HepG2 (cell line): ENCODE results near the gene YIPF4. TPM values are rescaled to one million over a fixed set of nuclear protein-coding genes. Genes with fewer than 3 reads are reported as not detected.

Experiments used
- ATAC-seq: fragments of 200-7000 bp; cut with Tn5 transposase; 3 replicates; pipeline ENCODE4 v1.9.1; 2020; ENCODE audit warnings: mild to moderate bottlenecking, moderate library complexity
- BruUV-seq: library from RNA; stranded (reverse); fragments of 400-500 nt; replicated peaks from 2 replicates; lab custom pipeline; 2021; lab: Mats Ljungman, UMichigan
- CTCF ChIA-PET: fragments of 300-600 bp; formaldehyde crosslinking; extraction: SDS; loops from one replicate; lab custom pipeline; 2021; ENCODE audit warnings: low total read pairs, inconsistent platforms, low intra/inter-chr PET ratio; lab: Yijun Ruan, JAX
- POLR2A ChIA-PET: fragments of 350-600 bp; sonication (Branson Sonifier 250); formaldehyde crosslinking; loops from one replicate; lab custom pipeline; 2020; ENCODE audit warnings: antibody characterized with exemption, inconsistent platforms; lab: Yijun Ruan, JAX
- DNase-seq: peaks from one replicate; pipeline ENCODE4 v3.0.0-alpha.2; 2015; ENCODE audit warnings: low spot score
- FAIRE-seq: peaks from 3 replicates; lab custom pipeline; 2011; peaks lifted over from hg19 to GRCh38; lab: Jason Lieb, UNC
- H2AFZ ChIP-seq: one replicate; pipeline ENCODE4 v1.6.1; 2011; ENCODE audit warnings: low read length, inconsistent platforms
- H3K27ac ChIP-seq: fragments of 300-600 bp; 3 replicates; pipeline ENCODE4 v1.8.0; 2011; ENCODE audit warnings: mixed run types, mild to moderate bottlenecking, mixed read lengths, low read length, inconsistent platforms; ENCODE audit not compliant: insufficient read depth; ENCODE audit errors: extremely low read length
- H3K27me3 ChIP-seq, 2 experiments: fragments of 200-600 bp in 1 of 2; 2 replicates in 1 of 2; 3 replicates in 1 of 2; pipeline versions ENCODE4 v1.6.0 to v1.8.0; 2011; ENCODE audit warnings: low read length in 2 of 2, mild to moderate bottlenecking in 2 of 2, moderate library complexity in 2 of 2, inconsistent platforms in 1 of 2; ENCODE audit not compliant: insufficient read depth in 2 of 2, control insufficient read depth in 1 of 2
- H3K36me3 ChIP-seq, 2 experiments: fragments of 200-600 bp in 1 of 2; replicated peaks in 1 of 2; 2 replicates in 1 of 2; 3 replicates in 1 of 2; pipeline versions ENCODE4 v1.5.1 to v1.8.0; 2011; ENCODE audit warnings: low read length in 2 of 2, inconsistent platforms in 1 of 2; ENCODE audit not compliant: insufficient read depth in 2 of 2, control insufficient read depth in 1 of 2
- H3K4me1 ChIP-seq: 2 replicates; pipeline ENCODE4 v1.5.1; 2012; ENCODE audit warnings: low read length, inconsistent platforms; ENCODE audit not compliant: insufficient read depth
- H3K4me2 ChIP-seq: 2 replicates; pipeline ENCODE4 v1.6.0; 2011; ENCODE audit warnings: low read depth, low read length, inconsistent platforms
- H3K4me3 ChIP-seq, 3 experiments: fragments of 200-600 bp in 1 of 3; sonication (generic), shearing (Covaris generic) in 1 of 3; replicated peaks in 1 of 3; 2 replicates each; pipeline ENCODE4 v1.5.1; 2011 to 2016; ENCODE audit warnings: low read length in 3 of 3, inconsistent platforms in 2 of 3, low read depth in 2 of 3, mild to moderate bottlenecking in 2 of 3, control low read depth in 1 of 3, mixed read lengths in 1 of 3; ENCODE audit not compliant: insufficient read depth in 1 of 3
- H3K79me2 ChIP-seq: one replicate; pipeline ENCODE4 v1.6.1; 2011; ENCODE audit warnings: low read length, inconsistent platforms; ENCODE audit not compliant: insufficient read depth
- H3K9ac ChIP-seq: 2 replicates; pipeline ENCODE4 v1.6.0; 2011; ENCODE audit warnings: mild to moderate bottlenecking, low read depth, low read length, inconsistent platforms; ENCODE audit not compliant: insufficient read depth
- H3K9me3 ChIP-seq: 2 replicates; pipeline ENCODE4 v1.5.1; 2012; ENCODE audit warnings: mild to moderate bottlenecking, low read length
- H4K20me1 ChIP-seq: 2 replicates; pipeline ENCODE4 v1.6.0; 2011; ENCODE audit warnings: inconsistent platforms, mild to moderate bottlenecking, low read length, moderate library complexity; ENCODE audit not compliant: insufficient read depth
- EHMT2 ChIP-seq: fragments of 200-600 bp; sonication (generic); IDR thresholded peaks from 2 replicates; pipeline ENCODE4 v1.7.0; 2017; ENCODE audit warnings: antibody characterized with exemption, low read depth, low read length, borderline replicate concordance
- FUBP1 ChIP-seq: sonication (generic); formaldehyde crosslinking; IDR thresholded peaks from 2 replicates; pipeline ENCODE4 v1.5.1; 2020; ENCODE audit warnings: missing genetic modification reagents, mild to moderate bottlenecking, borderline replicate concordance
- HOXA7 ChIP-seq: sonication (generic); formaldehyde crosslinking; IDR thresholded peaks from 2 replicates; pipeline ENCODE4 v1.8.1; 2022; ENCODE audit warnings: mild to moderate bottlenecking, missing genetic modification reagents, moderate library complexity
- STAT6 ChIP-seq: sonication (generic); formaldehyde crosslinking; IDR thresholded peaks from 2 replicates; pipeline ENCODE4 v1.4.0; 2020; ENCODE audit warnings: missing genetic modification reagents, mild to moderate bottlenecking, borderline replicate concordance
- TCF7 ChIP-seq: sonication (generic); IDR thresholded peaks from 2 replicates; pipeline ENCODE4 v1.6.1; 2016; ENCODE audit warnings: antibody characterized with exemption, low read depth
- TRAFD1 ChIP-seq: sonication (generic); formaldehyde crosslinking; IDR thresholded peaks from 2 replicates; pipeline ENCODE4 v1.5.1; 2020; ENCODE audit warnings: missing genetic modification reagents, mild to moderate bottlenecking, borderline replicate concordance
- ZFP1 ChIP-seq: IDR thresholded peaks from 2 replicates; pipeline ENCODE4 v1.6.1; 2016
- ZNF20 ChIP-seq: sonication (generic); formaldehyde crosslinking; IDR thresholded peaks from 2 replicates; pipeline ENCODE4 v1.4.0; 2020; ENCODE audit warnings: mild to moderate bottlenecking, moderate library complexity, missing genetic modification reagents
- ZNF503 ChIP-seq: sonication (generic); formaldehyde crosslinking; IDR thresholded peaks from 2 replicates; pipeline ENCODE4 v1.4.0; 2020; ENCODE audit warnings: missing genetic modification reagents
- ZNF619 ChIP-seq: sonication (generic); formaldehyde crosslinking; IDR thresholded peaks from 2 replicates; pipeline ENCODE4 v1.4.0; 2020; ENCODE audit warnings: mild to moderate bottlenecking, missing genetic modification reagents
- ZNF761 ChIP-seq: sonication (generic); formaldehyde crosslinking; conservative IDR thresholded peaks from 2 replicates; pipeline ENCODE4 v1.4.0; 2020; ENCODE audit warnings: mild to moderate bottlenecking, missing genetic modification reagents
- ZXDC ChIP-seq: sonication (generic); formaldehyde crosslinking; IDR thresholded peaks from 2 replicates; pipeline ENCODE4 v1.5.0; 2020; ENCODE audit warnings: mild to moderate bottlenecking, missing genetic modification reagents
- WGBS: methylation state at CpG from one replicate; pipeline ENCODE4 v1.1.6; 2017; ENCODE audit warnings: low lambda C conversion rate; 5-methylcytosine and 5-hydroxymethylcytosine counted together
- in situ Hi-C: cut with HindIII; loops from 2 replicates; pipeline ENCODE4 v1.10.0; 2017; ENCODE audit warnings: low pct_unique_long_range_greater_than_20kb; ENCODE audit not compliant: extremely low pct_ligation_motif_present
- intact Hi-C: fragments of 100-400 bp; cut with micrococcal nuclease; formaldehyde crosslinking; loops from one replicate; pipeline ENCODE4 v1.10.0; 2022; ENCODE audit not compliant: unreplicated experiment
- polyA plus RNA-seq, 8 experiments: library from polyadenylated mRNA; depleted of rRNA in 3 of 8; stranded (reverse) in 7 of 8; unstranded in 1 of 8; fragments of >200 nt; fragmentation: Illumina TruSeq in 4 of 8; extraction: Trizol in 4 of 8; gene quantifications; 2 replicates each; pipeline versions ENCODE4 v1.2.1 to v1.2.3, GENCODE V29; 2011 to 2016; ENCODE audit warnings: low read depth in 4 of 8, missing spikeins in 1 of 8, mixed read lengths in 1 of 8; ENCODE audit not compliant: insufficient read depth in 1 of 8
- total RNA-seq, 5 experiments: library from RNA; depleted of rRNA; stranded (reverse); fragments of >200 nt; fragmentation: Illumina TruSeq; extraction: Trizol; gene quantifications; 2 replicates each; pipeline ENCODE4 v1.2.3, GENCODE V29; 2016; ENCODE audit warnings: low read depth in 1 of 5

The YIPF4 gene
- total and polyA plus RNA-seq, 2 of the 13 experiments (the other 11 are each of a cell fraction or from before 2014, with no cell fraction given) = 19.0 to 43.9 TPM

- FAIRE-seq (no peak), DNase-seq (no peak)
- CTCF ChIA-PET = no interaction called here
- TF ChIP-seq ZNF20 (CRISPR knock-in tag) (no peak), FUBP1 (CRISPR knock-in tag) (no peak), HOXA7 (CRISPR knock-in tag) (no peak), ZNF619 (CRISPR knock-in tag) (no peak), STAT6 (CRISPR knock-in tag) (no peak), EHMT2 (no peak), ZFP1 (CRISPR knock-in tag) (no peak), ZNF761 (CRISPR knock-in tag) (no peak), TCF7 (no peak), ZNF503 (no peak), ZXDC (CRISPR knock-in tag) (no peak), TRAFD1 (CRISPR knock-in tag) (no peak)
Observed at GRCh38 chr2:32314886-32315285, 37.2 kb downstream of the YIPF4 start.

More at GRCh38 chr2:32314886-32315285, 37.2 kb downstream of the YIPF4 start:
- no peak overlapping the region for H3K4me3 ChIP-seq
- H3K9me3 ChIP-seq = no peaks in the 10 kb centered on the region
- intact Hi-C loops = no loop called here
- H4K20me1 ChIP-seq = no peaks in the 10 kb centered on the region
- H3K4me1 ChIP-seq = peaks cover 7% of the 10 kb centered on the region; the same call in 1 of the 2 replicates
- in situ Hi-C loops = no loop called here
- POLR2A ChIA-PET = interaction anchor here (0.7 kb wide), 1 partner anchor 14 kb away, joined by 4 read pairs; no protein-coding TSS in a partner anchor
- 98% methylated on average over 1 of the region's 1 CpG for WGBS
- BruUV-seq = TSS peak; percentile 11
- no peak for ATAC-seq
- no peaks in the 10 kb centered on the region for H3K27me3 ChIP-seq
- peaks cover 0 to 7% of the 10 kb centered on the region in 2 experiments; a peak in 1 of 5 replicates for H3K36me3 ChIP-seq
- H3K9ac ChIP-seq = no peak overlapping the region
- H3K4me2 ChIP-seq = no peak overlapping the region
- no peak overlapping the region for H3K27ac ChIP-seq
- H2AFZ ChIP-seq = no peak overlapping the region
- H3K79me2 ChIP-seq = no peaks in the 10 kb centered on the region
